ENCODE measurements around the gene DYRK2.

The DYRK2 gene

DNA sequence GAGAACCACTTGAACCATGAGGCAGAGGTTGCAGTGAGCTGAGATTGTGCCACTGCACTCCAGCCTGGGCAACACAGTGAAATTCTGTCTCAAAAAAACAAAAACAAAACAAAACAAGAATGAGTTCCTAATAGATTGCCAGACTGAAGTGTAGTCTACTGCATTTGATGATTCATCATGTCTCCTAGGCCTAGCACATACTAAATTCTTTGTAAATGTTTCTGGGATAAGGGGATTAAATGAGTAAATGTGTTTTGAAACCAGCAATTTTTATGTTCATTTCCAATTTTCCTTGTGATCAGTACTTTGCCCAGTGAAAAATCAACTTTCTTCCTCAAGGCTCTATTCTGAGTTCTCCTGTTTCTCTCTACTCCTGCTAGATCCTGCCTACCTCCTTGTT, 2.9 kb upstream of the DYRK2 start:
- in situ Hi-C loops (cut with MboI; ENCODE audit: low sequenced_read_pairs), result no loop called here

DNA sequence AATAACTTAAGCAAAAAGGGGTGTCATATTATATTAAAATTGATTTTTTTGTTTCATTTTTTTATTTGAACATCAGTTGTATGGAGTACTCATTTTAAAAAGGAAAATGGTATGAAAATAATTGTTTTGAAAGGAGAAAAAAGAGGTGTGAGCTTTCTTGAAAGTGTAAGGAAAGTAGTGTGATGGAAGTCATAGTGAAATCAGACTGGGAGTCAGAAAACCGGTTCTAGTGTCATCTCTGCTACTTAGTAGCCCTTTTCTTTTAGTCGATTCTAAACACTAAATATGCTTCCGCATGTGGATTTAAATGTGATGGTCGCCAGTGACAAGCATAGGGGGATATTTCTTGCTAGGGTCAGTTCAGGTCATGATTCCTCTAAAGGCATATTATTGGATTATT, 1.8 kb upstream of the DYRK2 start:
- in situ Hi-C loops (cut with MboI; ENCODE audit: low sequenced_read_pairs), result no loop called here

DNA sequence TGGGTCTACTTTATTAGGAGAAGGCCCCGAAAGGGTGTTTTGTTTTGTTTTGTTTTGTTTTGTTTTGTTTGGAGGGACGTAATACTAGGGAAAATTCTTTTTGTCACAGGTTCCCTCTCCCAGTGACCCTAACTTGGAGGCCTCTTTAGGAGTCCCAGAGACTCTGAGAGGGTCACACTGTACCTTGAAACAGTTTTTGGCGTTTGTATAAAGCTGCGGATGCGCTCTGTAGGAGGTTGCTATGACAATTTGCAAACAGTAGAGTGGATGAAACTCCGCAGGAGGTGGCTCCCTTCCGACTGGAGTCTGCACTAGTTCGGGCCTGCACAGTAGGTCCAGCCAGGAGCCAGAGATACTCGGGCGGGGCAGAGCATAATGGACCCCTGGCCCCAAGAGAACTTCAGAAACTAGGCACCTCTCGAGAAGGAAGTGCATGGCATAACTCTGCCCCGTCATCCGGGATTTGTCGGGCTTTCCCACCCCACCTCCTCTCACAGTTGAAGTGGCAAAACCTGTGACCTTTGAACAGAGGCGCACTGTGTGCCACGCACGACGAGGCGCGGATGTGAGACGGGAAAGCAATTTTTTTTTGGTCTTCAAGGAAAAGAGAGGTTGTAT, 1.3 kb upstream of the DYRK2 start:
- in situ Hi-C loops (cut with MboI; ENCODE audit: low sequenced_read_pairs), result no loop called here

DNA sequence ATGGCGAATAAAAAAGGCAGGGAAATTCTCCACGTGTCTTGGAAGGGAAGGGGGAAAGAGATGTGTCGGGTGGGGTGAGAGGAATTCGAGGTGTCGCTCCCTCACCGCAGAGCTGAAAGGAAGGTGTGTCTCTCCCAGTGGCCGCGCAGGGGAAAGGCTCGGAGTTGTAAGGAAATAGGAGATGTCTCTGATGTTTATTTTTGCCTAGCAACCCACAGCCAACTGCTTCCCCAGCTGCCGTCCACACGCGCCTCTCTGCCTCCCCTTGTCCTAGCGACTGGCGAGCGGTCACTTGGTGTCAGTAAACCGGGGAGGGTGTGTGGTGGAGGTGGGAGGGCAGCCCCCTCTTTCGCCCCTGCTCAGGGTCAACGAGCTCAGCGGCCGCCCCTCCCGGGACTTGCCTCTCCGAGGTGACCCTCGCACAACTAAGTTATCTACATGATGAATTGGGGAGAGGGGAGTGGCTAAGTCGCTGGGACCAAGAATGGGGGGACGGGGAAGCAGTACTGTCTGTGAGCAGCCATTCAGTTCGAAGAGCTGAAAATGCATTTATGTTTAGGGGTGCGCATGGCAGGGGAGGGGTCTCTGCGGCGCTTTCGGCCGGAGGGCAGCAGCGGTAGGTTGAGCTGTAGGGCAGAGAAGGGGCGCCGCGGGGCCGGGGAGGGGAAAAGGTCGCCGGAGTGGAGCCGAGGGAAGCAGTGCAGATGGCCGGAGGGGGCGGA, 585 bp upstream of the DYRK2 start:
- in situ Hi-C loops (cut with MboI; ENCODE audit: low sequenced_read_pairs), result no loop called here

DNA sequence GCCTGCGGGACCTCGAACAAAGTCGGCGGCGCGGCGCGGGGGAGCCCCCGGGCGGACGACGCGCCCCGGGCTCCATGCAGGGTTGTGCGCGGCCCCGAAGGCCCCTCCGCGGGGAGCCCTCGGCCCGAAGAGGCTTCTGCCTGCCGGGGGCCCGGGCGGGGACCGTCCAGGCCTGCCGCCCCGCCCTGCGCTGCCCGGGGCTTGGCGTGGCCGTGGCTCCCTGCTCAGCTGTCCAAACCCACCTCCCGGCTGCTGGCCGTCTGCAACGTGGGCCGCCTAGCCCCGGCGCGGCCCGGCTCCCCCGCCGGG, 670 bp downstream of the DYRK2 start:
- in situ Hi-C loops (cut with MboI; ENCODE audit: low sequenced_read_pairs), result no loop called here

DNA sequence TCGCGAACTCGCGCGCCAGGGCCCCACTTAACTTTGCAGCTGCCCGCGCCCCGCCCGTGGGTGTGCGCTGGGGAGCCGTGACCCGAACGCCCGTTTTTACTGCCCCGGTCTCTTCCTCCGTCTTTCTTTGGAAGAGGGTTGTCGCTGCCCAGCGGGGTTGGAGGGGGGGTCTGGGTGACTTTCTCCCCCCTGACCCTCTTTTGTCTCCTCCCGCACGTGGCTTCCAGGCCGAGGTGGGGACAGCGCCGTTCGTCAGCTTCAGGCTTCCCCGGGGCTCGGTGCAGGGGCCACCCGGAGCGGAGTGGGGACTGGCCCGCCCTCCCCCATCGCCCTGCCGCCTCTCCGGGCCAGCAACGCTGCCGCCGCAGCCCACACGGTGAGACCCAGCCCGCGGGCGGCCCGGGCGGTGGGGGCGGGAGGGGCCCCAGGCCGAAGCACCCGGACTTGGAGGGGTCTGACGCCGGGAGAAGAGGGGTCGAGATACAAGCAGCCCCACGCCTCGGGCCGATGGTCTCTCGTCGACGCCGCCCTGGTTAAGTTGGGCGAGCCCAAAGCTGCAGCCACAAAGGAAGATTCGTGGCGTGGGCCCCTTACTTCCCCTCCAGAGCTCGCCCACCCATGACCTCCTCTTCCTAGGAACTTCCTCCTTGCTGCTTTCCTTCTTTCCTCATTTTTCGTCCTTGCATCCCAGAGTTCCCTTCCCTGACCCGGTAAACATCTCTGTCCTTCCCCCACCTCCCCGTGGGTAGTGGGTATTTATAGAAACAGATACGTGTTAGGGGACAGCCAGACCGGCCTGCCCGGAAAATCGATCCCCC, 1.2 kb downstream of the DYRK2 start:
- in situ Hi-C loops (cut with MboI; ENCODE audit: low sequenced_read_pairs), result no loop called here

DNA sequence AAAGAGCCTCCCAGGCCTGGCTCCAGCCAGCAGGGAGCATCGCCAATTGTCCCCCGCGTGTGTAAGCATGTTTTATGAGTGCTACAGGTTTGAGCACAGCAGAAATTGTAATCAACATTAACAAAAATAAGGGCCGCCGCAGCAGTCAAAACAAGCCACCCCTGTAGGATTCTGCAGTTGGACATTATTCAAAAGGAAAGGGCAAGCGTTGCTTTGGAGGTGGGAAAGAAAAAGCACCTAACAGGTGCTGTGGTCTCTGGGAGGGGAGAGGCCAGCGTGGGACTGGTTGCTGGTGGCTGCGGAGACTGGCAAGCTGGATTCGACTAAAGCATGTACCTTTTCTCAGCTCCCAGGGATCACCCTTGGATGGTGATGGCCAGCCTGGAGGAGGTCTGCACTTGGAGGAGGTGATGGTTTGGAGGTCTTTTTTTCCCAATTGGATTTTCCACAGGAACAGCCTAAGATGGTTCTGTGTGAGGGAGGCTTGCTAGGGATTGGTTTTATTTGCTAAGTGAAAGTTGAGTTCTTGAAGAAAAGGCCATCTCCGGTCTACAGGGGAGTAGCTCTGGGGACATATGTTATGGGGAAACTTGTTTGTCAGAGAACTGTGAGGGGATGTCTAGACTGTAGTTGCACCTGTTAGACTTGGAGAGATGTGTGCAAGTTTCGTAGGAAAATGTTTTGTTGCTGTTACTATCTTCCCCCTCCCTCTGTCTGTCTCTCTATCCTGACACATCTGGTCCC, 2.0 kb downstream of the DYRK2 start:
- in situ Hi-C loops (cut with MboI; ENCODE audit: low sequenced_read_pairs), result no loop called here

DNA sequence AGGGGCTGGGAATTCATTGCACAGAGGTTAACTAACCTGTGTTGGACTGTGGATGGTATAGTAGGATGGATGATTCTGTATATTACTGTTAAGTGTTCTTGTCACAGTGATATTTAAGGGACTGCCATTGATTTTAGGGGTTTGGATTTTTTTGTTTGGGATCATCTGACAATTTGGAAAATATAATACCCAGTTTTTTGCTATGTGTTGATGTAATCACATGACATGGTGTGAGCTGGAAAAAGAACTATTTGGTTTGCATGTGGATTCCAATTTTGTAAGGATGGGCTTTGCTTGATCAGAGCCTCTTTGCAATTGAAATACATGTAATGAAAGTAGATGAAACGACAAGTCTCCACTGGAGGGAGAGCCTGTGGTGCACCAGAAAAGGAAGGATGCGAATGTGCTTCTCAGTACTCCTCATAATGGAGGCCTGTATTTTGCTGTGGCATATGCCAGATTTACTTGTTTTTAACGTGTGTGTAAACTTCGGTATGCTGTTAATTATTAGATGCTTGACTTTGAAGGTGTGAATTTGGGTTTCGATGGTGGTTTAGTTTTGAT, 2.7 kb downstream of the DYRK2 start:
- in situ Hi-C loops (cut with MboI; ENCODE audit: low sequenced_read_pairs), result no loop called here

DNA sequence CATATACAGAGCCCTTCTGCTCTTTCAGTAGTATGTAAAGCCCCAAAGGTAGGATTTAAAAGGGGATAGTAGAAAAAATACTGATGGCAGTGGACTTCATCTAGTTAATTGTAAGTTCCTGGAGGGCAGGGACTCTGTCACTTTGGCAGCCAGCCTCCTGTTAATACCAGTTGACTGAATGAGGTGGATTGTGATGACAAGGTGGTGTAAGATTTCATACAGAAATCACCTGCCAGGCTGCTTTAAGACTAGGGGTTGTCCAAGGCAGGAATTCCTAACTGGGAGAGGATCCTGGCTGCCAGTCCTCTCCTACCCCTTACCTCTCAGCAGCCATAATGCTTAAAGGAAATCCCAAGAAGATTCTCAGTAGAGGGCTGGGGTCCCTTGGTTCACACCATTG, 7.3 kb downstream of the DYRK2 start:
- in situ Hi-C loops (cut with MboI; ENCODE audit: low sequenced_read_pairs), result no loop called here

DNA sequence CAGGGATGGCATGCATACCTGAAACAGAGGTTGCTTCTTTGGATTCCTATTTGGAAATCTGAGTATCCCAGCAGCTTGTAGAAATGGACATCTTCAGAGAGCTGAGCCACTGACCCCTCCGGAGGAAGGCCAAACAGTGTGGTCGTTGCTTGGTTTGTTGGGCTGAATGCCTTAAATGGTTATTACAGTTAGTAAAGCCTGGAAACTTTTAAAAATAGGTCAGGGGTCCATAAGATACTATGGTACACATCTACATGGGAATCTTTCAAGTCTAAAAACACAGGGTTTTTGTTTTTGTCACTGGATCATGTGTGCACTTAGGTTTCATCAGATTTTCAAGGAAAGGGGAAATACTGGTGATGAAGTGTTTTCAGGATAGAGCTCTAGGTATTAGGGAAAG, 7.7 kb downstream of the DYRK2 start:
- in situ Hi-C loops (cut with MboI; ENCODE audit: low sequenced_read_pairs), result no loop called here

DNA sequence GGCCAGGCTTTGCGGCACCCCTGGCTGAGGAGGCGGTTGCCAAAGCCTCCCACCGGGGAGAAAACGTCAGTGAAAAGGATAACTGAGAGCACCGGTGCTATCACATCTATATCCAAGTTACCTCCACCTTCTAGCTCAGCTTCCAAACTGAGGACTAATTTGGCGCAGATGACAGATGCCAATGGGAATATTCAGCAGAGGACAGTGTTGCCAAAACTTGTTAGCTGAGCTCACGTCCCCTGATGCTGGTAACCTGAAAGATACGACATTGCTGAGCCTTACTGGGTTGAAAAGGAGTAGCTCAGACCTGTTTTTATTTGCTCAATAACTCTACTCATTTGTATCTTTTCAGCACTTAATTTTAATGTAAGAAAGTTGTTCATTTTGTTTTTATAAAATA, 9.9 kb downstream of the DYRK2 start:
- in situ Hi-C loops (cut with MboI; ENCODE audit: low sequenced_read_pairs), result no loop called here

DNA sequence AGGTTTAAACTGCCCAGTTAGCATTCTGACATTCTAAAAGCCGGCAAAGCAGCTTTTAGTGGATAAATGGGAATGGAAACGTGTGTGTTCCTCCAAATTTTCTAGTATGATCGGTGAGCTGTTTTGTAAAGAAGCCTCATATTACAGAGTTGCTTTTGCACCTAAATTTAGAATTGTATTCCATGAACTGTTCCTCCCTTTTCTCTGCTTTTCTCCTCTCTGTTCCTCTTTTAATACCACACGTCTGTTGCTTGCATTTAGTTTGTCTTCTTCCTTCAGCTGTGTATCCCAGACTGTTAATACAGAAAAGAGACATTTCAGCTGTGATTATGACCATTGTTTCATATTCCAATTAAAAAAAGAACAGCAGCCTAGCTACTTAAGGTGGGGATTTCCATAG, 10.7 kb downstream of the DYRK2 start:
- in situ Hi-C loops (cut with MboI; ENCODE audit: low sequenced_read_pairs), result no loop called here

DNA sequence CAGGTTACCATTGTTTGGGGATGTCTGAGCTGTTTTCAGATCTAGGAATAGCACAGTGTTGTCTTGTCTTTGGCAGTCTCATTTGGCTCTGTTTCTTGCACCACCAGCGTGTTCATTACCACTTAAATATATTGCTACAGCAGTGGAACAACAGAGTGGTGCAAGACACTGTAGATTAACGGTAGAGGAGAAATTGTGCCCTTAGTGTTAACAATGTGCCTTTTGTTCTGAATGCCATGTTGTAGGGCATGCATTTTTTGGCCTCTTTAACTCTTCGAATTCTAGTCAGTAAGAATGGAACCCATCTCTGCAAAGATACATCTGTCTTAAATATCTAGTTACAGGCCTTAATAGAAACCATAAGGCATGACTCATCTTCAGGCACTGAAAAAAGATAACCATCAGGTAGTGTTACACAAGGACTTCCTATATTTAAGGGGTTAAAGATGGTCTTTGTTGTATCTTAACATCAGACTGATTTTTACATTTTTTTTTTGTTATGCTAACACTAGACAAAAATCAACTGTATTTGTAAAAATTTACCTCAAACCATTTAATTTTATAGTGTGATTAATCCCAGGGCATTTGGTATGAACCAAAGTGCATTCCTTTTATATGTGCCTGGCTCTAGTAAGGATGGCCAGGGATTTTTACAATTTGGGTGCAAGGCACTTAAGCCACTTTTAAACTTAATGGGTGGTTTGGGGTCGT, 12.9 kb downstream of the DYRK2 start:
- in situ Hi-C loops (cut with MboI; ENCODE audit: low sequenced_read_pairs), result no loop called here

DNA sequence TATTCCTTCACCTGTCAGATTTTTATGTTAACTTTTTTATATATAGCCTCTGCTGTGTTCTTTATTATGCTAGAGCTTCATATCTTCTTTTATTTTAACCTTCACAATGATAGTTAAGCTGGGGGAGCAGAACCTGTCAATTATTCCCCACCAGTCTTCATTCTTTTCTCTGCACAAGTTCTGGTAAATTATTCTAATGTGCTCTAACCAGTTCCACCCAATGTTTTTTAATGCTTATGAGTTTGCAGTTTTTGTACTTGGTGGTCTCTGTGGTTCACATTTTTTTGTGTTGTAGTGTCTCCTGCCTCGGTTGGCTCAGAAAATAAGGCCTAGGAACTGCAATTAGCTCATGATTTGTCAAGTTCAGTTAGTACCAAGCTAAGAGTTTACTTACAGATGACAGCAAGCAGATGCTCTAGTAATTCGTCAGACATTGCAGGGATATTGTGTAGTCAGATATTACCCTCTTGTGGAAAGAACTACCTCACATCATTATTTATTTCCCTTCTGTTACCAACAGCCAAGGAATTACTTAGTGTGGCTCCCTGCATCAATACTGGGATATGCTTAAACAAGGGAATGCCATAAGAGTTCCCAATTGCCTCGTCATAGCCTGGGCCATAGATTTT, 14.5 kb downstream of the DYRK2 start:
- in situ Hi-C loops (cut with MboI; ENCODE audit: low sequenced_read_pairs), result no loop called here

DNA sequence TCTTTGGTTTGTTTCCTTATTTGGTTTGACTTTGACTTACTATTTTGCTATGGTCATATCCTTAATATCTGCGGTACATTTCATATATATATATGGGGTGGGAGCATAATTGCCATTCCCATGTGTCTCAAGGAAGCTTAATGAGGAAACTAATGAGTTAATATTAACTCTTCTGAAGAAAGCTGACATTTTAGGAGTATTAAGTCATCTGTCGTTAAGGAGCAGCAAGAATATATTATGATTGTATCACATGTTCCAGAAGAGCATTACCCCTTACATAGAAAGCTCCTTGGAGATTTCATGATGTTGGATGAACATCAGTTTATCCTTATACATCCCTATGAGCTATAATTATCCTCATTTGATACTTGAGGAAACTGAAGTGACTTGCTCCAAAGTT, 15.6 kb downstream of the DYRK2 start:
- in situ Hi-C loops (cut with MboI; ENCODE audit: low sequenced_read_pairs), result no loop called here

DNA sequence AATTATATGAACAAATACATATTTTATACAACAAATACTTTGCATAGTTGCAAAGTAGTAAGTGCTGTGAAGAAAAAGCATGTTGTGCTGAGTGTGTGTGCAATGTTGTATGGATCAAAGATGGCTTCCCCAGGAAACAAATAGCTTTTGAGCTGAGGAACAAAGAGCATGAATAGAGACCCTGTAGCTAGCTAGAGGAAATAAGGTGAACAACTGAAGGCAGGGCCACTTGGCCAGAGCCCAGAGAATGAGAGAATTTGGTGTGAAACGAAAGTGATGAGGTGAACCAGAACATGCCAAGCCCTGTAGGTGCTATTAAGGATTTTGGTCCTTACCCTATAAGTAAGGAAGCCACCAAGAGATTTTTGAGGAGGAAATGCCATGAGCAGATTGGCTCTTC, 17.1 kb downstream of the DYRK2 start:
- in situ Hi-C loops (cut with MboI; ENCODE audit: low sequenced_read_pairs), result no loop called here

DNA sequence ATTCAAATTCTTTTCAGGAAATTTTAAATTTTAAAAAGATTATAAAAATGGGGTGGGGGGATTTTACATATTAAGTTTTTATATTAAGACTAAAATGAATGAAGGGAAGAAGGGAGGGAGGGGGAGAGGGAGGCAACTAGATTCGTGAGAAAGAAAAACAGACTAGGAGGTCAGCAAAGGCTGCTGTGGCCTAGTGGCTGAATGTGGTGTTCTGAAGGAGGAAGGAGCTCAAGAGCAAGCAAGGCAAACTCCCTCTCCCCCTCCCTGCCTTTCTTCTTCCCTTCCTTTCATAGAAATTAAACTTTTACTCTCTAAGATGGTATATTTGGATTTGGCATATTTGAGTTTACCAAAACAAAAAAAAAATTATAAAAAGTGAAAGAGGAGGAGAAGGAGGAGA, 18.1 kb downstream of the DYRK2 start:
- in situ Hi-C loops (cut with MboI; ENCODE audit: low sequenced_read_pairs), result no loop called here

DNA sequence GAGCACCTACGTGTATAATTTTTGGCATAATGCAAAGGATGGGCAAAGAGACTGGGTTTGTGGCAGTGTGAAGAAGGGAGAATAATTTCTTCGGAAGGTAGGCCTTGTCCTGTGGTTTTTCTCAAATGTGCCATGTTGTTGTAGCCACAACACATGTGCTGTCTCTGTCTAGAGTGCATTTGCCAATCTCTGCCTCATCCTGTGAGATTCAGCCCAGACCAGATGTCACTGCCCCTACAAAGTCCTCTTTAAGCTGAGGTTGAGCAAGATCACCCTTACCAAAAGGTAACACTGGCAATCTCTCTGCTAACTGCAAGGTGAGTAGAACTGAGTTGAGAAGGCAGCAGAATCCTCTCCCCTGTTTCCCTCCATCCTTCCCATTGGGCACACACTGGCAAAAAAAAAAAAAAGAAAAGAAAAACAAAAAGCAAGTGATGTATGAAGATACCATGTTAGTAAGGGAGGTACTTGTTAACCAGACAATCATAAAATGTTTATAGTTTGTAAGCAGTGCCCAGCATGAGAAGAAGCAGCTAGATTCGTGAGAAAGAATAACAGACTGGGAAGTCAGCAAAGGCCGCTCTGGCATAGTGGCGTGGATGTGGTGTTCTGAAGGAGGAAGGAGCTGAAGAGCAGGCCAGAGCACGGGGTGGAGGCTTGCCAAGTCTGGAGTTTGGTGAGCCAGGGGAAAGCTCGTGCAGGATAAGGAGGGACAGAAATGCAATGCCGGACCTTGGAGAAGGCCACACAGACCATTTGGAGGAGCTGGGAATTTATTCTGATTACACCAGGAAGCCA, 18.9 kb downstream of the DYRK2 start:
- in situ Hi-C loops (cut with MboI; ENCODE audit: low sequenced_read_pairs), result no loop called here

DNA sequence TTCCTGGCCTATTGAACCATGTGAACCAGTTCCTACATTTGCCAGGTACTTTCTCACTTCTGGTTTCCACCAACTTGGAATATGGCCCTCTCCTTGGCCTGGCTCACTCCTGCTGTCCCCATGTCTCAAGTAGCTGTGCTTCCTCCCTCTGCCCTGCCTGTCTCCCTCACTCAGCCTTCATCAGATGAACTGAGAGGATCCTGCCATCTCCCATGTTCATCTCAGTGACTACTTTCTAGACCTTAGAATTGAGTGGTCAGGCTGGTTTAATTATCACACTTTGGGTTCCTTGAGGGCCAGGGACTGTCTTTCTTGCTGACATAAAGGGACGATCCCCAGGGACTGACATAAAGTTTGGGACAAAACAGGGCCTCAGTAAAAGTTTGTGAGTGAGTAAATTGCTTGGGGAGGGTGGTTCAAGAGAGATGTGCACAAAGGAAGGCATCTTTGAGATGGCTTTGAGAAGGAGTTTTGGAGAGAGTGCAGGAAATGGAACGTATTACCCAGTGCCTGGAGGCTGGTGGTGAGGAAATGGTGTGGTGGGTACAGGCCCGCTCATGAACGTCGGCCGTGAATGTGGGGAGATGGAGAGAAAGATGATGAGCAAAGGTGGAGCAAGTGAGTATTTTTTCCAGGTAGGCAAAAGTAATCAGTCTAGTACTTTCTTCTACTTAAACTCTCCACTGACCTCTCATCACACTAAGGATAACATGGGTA, 20.8 kb downstream of the DYRK2 start:
- in situ Hi-C loops (cut with MboI; ENCODE audit: low sequenced_read_pairs), result no loop called here
